Erythroblast (primary cell): ENCODE measurements around the gene RGS7.
"Not testable (repeated sequence)": the region's sequence is repeated elsewhere in the genome, so short reads cannot be mapped to it uniquely, and the experiment has no call there.

Experiments used
- DNase-seq, 2 experiments: peaks; one replicate each; lab custom pipeline; 2025; lab: John Stamatoyannopoulos, UW
- GATA1 ChIP-seq: IDR thresholded peaks from 2 replicates; pipeline ENCODE4 v1.6.1; 2011; ENCODE audit warnings: low read depth, mild to moderate bottlenecking, control low read depth, low read length, moderate library complexity
- POLR2A ChIP-seq: IDR thresholded peaks from 2 replicates; pipeline ENCODE4 v1.6.1; 2011; ENCODE audit warnings: mild to moderate bottlenecking, low read length

RGS7 gene

DNA sequence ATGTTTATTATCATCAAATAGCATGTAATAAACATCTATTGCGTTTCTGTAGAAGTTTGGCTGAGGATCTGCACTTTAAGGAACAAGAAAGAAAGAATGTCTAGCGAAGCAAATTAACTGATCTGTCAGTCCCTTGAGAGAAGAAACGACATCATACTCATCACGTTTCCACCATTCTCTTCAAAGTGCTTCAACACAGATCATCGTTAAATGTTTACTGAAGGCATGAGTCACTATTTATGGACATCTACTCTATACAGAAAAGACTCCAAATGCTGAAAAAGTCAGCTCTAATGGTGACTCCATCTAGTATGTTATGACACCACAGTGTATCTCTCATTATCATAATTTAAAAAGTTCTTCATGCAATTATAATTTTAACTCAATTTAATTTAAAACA is 369.1 kb downstream of the RGS7 start:
- TF ChIP-seq GATA1: no peak
- DNase-seq: no peak

- no peak for DNase-seq
- no peak for TF ChIP-seq GATA1
- no peak for TF ChIP-seq POLR2A
Observed at GRCh38 chr1:240985081-240985480, 371.9 kb downstream of the RGS7 start.

- no peak for TF ChIP-seq GATA1
- no peak for TF ChIP-seq POLR2A
- DNase-seq: no peak
Observed at GRCh38 chr1:240980342-240980741, 376.7 kb downstream of the RGS7 start.

DNA sequence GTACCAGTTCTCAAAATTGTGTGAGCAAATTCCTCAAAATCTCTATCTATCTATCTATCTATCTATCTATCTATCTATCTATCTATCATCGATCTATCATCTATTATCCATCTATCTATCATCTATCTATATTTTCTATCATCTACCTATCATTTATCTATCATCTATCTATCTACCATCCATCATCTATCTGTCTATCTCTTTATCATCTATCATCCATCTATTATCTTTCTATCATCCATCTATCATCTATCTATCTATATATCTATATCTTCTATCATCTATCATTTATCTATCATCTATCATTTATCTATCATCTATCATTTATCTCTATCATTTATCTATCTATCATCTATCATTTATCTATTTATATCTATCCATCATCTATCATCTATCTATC is 380.3 kb downstream of the RGS7 start:
- TF ChIP-seq GATA1 (no peak), POLR2A (no peak)
- no peak for DNase-seq

DNA sequence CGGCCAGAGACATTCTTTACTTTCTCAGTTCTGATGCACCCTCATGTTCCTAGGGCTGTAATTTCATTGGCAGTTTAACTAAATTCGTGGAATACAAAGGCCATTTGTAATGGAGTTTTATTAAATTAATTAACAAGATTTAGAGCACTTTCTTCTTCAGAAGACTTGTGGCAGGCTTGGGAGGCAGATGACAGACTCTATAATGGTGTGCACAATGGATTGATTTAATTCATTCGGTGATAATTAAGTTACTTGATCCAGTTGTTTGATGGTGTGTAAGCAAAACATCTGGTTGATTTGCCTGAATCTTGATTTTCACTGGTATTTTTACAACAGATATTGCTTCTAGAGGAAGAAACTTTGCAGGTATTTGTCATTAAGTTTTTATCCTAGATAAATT is 383.1 kb downstream of the RGS7 start:
- TF ChIP-seq POLR2A (no peak), GATA1 (no peak)
- no peak for DNase-seq

GRCh38 chr1:240972059-240972458 is 384.9 kb downstream of the RGS7 start:
- DNase-seq: not testable (repeated sequence)

- DNase-seq: no peak
Observed at GRCh38 chr1:240970253-240970652, 386.8 kb downstream of the RGS7 start.

DNA sequence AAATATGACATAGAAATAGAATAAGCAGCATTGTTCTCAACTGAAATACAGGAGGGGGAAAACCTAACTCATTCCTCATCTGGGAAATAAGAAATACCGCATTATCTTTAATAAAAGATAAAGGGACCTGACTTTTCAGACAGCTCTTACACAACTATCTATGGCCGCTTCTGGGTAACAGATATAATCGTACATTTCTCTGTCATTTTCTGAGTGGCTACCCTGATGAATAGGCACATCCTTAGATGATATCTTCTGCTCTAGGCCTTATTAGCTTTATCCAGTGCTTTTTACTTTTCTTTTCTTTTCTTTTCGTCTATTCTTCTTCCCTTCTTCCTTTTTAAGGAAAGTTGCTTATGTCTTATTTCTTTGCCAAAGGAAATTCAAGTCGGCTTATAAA is 388.1 kb downstream of the RGS7 start:
- TF ChIP-seq POLR2A: no peak
- no peak for TF ChIP-seq GATA1
- DNase-seq: no peak

More at GRCh38 chr1:240970253-240970652, 386.8 kb downstream of the RGS7 start:
- no peak for TF ChIP-seq GATA1
- TF ChIP-seq POLR2A: no peak

GRCh38 chr1:240967070-240967724 is 389.8 kb downstream of the RGS7 start:
- TF ChIP-seq POLR2A: no peak
- no peak for TF ChIP-seq GATA1
- DNase-seq: no peak

DNA sequence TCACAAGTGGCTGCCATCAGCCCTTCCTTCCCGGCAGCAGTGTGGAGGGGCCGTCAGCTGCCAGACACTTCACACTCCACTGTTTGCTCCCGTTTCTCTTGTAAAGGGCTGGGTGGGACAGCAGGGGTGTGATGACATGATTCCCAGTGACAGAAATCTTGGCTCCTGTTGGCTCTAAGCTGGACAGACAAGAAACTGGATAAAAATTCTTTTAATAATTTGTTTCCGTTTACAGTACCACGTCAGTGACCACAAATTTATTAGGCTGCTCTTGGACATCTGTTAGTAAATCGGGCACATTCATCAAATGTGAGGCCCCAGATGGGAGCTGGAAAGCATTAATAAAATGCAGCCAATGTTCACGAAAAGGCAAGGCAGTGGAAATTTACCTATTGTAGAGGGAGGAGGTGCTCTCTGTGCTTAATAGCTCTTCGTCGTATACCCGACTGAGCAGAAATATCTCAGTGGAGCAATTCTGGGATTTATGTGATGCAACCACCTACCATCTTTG is 391.4 kb downstream of the RGS7 start:
- DNase-seq: no peak
- TF ChIP-seq GATA1: no peak

- no peak for TF ChIP-seq POLR2A
- no peak for TF ChIP-seq GATA1
Observed at GRCh38 chr1:240962086-240962485, 394.9 kb downstream of the RGS7 start.

GRCh38 chr1:240956424-240956823 is 400.6 kb downstream of the RGS7 start:
- no peak for DNase-seq
- no peak for TF ChIP-seq GATA1
- no peak for TF ChIP-seq POLR2A

More at GRCh38 chr1:240962086-240962485, 394.9 kb downstream of the RGS7 start:
- no peak for DNase-seq

DNA sequence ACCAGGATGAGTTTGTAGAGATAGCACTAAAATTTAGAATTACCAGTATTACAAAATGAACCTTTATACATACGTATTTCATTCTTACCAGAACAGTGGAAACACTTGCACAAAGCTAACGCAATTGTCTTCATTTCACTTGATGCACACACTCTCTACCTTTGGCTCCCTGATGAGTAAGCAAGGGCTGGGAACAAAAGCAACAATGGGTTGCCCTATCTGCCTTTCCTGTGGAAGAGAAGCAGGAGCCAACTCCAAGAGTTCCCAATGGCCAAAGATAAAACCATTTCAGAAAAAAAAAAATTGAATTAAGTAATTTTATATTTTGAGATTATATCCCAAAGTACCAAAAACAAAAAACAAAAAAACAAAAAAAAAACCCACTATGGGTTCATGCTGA is 401.0 kb downstream of the RGS7 start:
- TF ChIP-seq GATA1 (no peak), POLR2A (no peak)
- DNase-seq: no peak

- no peak for TF ChIP-seq POLR2A
- no peak for TF ChIP-seq GATA1
- DNase-seq: no peak
Observed at GRCh38 chr1:240947438-240948224, 409.4 kb downstream of the RGS7 start.
